Measurements from ENCODE around the gene HCN1.
"Not testable (repeated sequence)": the region's sequence is repeated elsewhere in the genome, so short reads cannot be mapped to it uniquely, and the experiment has no call there.

HCN1 gene

DNA sequence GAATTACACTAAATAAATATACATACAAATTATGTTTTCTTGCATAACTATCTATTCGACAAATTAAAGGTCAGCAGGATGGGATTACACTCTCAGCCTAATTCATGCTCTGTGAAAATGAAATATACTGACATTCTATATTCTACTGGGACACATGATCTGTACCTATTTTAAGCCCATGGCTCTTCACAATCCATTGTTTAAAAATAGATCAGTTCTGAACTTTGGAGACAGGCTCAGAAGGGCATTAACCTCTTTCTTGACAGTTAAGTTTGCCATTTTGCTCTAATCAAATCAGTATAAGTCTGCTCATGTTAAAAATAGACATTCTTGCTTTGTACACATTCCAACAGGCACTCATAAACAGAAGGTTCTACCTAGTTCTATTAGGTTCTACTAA is 361.2 kb downstream of the HCN1 start:
- no peaks in the 10 kb centered on the region for H3K4me1 ChIP-seq (ENCODE audit: control insufficient read depth, insufficient read depth, low read length)
- H3K9me3 ChIP-seq (ENCODE audit: control insufficient read depth, insufficient read depth, low read length) = no peaks in the 10 kb centered on the region
- DNase-seq (ENCODE audit: low read depth, low spot score) = no peak
- H3K27ac ChIP-seq (ENCODE audit: low read length) = no peak overlapping the region
- H3K4me3 ChIP-seq (ENCODE audit: low read length) = no peak overlapping the region
- H3K36me3 ChIP-seq (ENCODE audit: control insufficient read depth, insufficient read depth, low read length) = no peaks in the 10 kb centered on the region
- H3K27me3 ChIP-seq (ENCODE audit: control insufficient read depth, insufficient read depth, low read length) = no peaks in the 10 kb centered on the region
- no CpG with 5 or more reads among the region's 1 CpG for WGBS (ENCODE audit: insufficient coverage, insufficient read length)

DNA sequence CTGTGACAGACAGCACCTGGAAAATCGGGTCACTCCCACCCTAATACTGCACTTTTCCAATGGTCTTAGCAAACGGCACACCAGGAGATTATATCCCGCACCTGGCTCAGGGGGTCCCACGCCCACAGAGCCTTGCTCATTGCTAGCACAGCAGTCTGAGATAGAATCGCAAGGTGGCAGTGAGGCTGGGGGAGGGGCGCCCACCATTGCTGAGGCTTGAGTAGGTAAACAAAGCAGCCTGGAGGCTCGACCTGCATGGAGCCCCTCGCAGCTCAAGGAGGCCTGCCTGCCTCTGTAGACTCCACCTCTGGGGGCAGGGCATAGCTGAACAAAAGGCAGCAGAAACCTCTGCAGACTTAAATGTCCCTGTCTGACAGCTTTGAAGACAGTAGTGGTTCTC is 383.6 kb downstream of the HCN1 start:
- no CpG with 5 or more reads among the region's 8 CpGs for WGBS (ENCODE audit: insufficient coverage, insufficient read length)
- H3K27me3 ChIP-seq (ENCODE audit: control insufficient read depth, insufficient read depth, low read length); H3K36me3 ChIP-seq (ENCODE audit: control insufficient read depth, insufficient read depth, low read length); H3K27ac ChIP-seq (ENCODE audit: low read length); H3K4me1 ChIP-seq (ENCODE audit: control insufficient read depth, insufficient read depth, low read length); DNase-seq (ENCODE audit: low read depth, low spot score); H3K9me3 ChIP-seq (ENCODE audit: control insufficient read depth, insufficient read depth, low read length); H3K4me3 ChIP-seq (ENCODE audit: low read length): not testable (repeated sequence)

DNA sequence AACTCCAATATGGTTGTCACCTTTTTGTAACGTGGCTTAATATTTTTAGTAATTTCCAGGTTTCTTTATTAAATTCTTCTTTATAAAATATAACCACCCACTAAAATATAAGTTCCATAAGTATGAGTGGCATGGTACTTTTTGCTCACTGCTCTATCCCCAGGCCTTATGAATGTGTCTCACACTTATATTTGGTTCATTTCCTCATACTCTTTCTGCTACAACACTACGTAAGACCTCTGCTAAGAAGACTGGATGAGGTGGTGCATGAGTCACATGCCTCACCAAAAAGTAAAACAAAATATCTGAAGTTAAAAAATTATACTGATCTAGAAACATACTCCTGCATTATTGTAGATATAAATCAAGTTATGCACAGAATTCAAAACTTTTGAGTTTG is 400.9 kb downstream of the HCN1 start:
- Histone ChIP-seq H3K4me3 (ENCODE audit: low read length) (no peak overlapping the region), H3K27ac (ENCODE audit: low read length) (no peak overlapping the region), H3K9me3 (ENCODE audit: control insufficient read depth, insufficient read depth, low read length) (no peaks in the 10 kb centered on the region), H3K27me3 (ENCODE audit: control insufficient read depth, insufficient read depth, low read length) (no peaks in the 10 kb centered on the region), H3K36me3 (ENCODE audit: control insufficient read depth, insufficient read depth, low read length) (no peaks in the 10 kb centered on the region), H3K4me1 (ENCODE audit: control insufficient read depth, insufficient read depth, low read length) (no peaks in the 10 kb centered on the region)
- no peak for DNase-seq (ENCODE audit: low read depth, low spot score)
- WGBS (ENCODE audit: insufficient coverage, insufficient read length) = no CpG with 5 or more reads among the region's 2 CpGs

DNA sequence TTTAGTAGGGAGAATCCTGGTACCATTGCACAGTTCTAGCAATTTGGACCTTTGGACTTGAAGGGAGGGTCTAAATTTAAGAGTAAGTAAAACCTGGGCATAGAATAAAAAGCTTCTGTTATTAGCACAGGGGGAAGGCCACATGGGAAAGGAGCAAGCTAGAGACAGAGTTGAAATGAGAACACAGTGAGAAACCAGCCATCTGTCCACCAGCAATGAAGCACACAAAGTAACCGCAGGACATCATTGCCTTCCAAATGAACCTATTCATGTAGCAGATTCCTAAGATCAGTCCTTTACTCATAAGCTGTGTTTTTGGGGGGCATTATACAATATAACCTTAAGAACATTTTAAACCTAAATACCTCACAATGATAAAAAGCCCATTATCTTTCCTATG is 407.4 kb downstream of the HCN1 start:
- peaks cover 2% of the 10 kb centered on the region; the same call in 1 of the 2 replicates for H3K4me1 ChIP-seq (ENCODE audit: control insufficient read depth, insufficient read depth, low read length)
- H3K27ac ChIP-seq (ENCODE audit: low read length) = no peak overlapping the region
- no peak overlapping the region for H3K4me3 ChIP-seq (ENCODE audit: low read length)
- H3K9me3 ChIP-seq (ENCODE audit: control insufficient read depth, insufficient read depth, low read length) = no peaks in the 10 kb centered on the region
- DNase-seq (ENCODE audit: low read depth, low spot score) = peak; percentile 35
- no peaks in the 10 kb centered on the region for H3K27me3 ChIP-seq (ENCODE audit: control insufficient read depth, insufficient read depth, low read length)
- no peaks in the 10 kb centered on the region; the same call in 1 of the 2 replicates for H3K36me3 ChIP-seq (ENCODE audit: control insufficient read depth, insufficient read depth, low read length)
- no CpG with 5 or more reads among the region's 1 CpG for WGBS (ENCODE audit: insufficient coverage, insufficient read length)

DNA sequence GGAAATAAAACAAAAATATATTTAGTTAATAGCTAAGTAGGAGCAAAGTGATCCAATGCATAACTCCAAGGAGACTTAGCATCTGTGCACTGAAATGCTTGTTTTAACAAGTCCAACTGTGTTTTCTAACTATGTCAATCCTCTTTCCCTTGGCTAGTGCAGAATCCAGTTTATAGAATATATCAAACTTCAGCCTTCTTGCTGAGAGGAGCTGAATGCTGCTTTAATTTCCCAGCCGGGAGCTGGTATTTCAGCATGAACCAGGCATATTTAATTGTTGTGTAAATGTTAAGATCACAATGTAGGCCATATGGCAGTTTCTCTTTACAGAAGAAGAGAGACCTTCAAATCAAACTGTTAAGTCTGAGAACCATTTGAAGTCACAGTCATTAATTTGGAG is 411.7 kb downstream of the HCN1 start:
- H3K9me3 ChIP-seq (ENCODE audit: control insufficient read depth, insufficient read depth, low read length) = no peaks in the 10 kb centered on the region
- H3K4me1 ChIP-seq (ENCODE audit: control insufficient read depth, insufficient read depth, low read length) = peaks cover 2% of the 10 kb centered on the region; the same call in 1 of the 2 replicates
- H3K27me3 ChIP-seq (ENCODE audit: control insufficient read depth, insufficient read depth, low read length) = no peaks in the 10 kb centered on the region
- no peak overlapping the region for H3K27ac ChIP-seq (ENCODE audit: low read length)
- DNase-seq (ENCODE audit: low read depth, low spot score) = no peak
- no peak overlapping the region for H3K4me3 ChIP-seq (ENCODE audit: low read length)
- WGBS (ENCODE audit: insufficient coverage, insufficient read length) = no CpG with 5 or more reads among the region's 1 CpG
- no peaks in the 10 kb centered on the region; the same call in 1 of the 2 replicates for H3K36me3 ChIP-seq (ENCODE audit: control insufficient read depth, insufficient read depth, low read length)

DNA sequence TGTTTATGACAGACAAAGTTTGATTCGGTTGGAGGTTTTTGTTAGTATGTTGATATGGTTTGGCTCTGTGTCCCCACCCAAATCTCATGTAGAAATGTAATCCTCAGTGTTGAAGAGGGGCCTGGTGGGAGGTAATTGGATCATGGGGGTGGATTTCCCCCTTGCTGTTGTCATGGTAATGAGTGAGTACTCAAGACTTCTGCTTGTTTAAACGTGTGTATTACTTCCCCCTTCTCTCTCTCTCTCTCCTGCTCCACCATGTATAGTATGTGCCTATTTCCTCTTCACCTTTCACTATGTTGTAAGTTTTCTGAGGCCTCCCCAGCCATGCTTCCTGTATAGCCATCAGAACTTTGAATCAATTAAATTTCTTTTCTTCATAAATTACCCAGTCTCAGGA is 415.1 kb downstream of the HCN1 start:
- Histone ChIP-seq H3K27ac (ENCODE audit: low read length) (no peak overlapping the region), H3K4me3 (ENCODE audit: low read length) (no peak overlapping the region), H3K27me3 (ENCODE audit: control insufficient read depth, insufficient read depth, low read length) (no peaks in the 10 kb centered on the region), H3K36me3 (ENCODE audit: control insufficient read depth, insufficient read depth, low read length) (no peaks in the 10 kb centered on the region; the same call in 1 of the 2 replicates), H3K4me1 (ENCODE audit: control insufficient read depth, insufficient read depth, low read length) (no peaks in the 10 kb centered on the region), H3K9me3 (ENCODE audit: control insufficient read depth, insufficient read depth, low read length) (no peaks in the 10 kb centered on the region)
- WGBS (ENCODE audit: insufficient coverage, insufficient read length) = 100% methylated on average over 1 of the region's 2 CpGs
- no peak for DNase-seq (ENCODE audit: low read depth, low spot score)

DNA sequence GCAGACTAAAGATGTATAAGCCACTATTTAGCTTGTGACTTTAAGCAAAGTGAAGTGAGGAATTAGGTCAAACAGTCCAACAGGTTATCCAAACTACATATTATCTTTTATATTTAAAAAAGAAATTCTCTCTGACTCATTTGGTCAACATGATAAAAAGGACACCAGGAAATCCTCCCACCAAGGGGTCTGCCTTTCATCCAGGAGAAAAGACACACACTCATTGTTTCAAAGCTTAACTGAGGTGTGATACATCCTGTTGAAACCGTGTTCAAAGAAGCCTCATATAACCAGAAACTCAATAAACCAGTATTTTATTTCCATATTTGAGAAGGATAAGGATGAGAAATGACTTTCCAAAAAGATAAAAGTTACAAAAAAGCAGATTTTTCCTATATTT is 417.1 kb downstream of the HCN1 start:
- Histone ChIP-seq H3K9me3 (ENCODE audit: control insufficient read depth, insufficient read depth, low read length) (no peaks in the 10 kb centered on the region), H3K4me1 (ENCODE audit: control insufficient read depth, insufficient read depth, low read length) (no peaks in the 10 kb centered on the region), H3K4me3 (ENCODE audit: low read length) (no peak overlapping the region), H3K36me3 (ENCODE audit: control insufficient read depth, insufficient read depth, low read length) (no peaks in the 10 kb centered on the region), H3K27me3 (ENCODE audit: control insufficient read depth, insufficient read depth, low read length) (no peaks in the 10 kb centered on the region), H3K27ac (ENCODE audit: low read length) (no peak overlapping the region)
- peak; percentile 45 for DNase-seq (ENCODE audit: low read depth, low spot score)
- no CpG with 5 or more reads among the region's 1 CpG for WGBS (ENCODE audit: insufficient coverage, insufficient read length)

DNA sequence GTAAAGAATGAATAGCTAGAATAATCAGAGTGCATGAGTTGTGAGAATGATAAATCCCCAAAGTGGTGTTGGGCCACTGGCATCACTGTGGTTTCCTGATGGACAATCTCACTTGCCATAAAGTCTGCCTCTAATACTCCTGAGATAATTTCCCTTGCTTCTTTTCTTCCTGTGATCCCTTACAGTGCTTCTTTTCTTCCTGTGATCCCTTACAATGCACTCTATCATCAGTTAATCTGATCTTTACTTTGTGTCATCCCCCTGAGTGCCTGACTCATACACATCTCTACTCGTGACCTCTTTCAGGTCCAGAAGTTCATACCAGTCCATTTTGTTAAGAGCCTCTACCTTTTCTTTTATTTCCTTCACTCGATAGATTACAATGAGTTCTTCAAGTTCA is 418.3 kb downstream of the HCN1 start:
- no peak overlapping the region for H3K27ac ChIP-seq (ENCODE audit: low read length)
- no peaks in the 10 kb centered on the region for H3K9me3 ChIP-seq (ENCODE audit: control insufficient read depth, insufficient read depth, low read length)
- H3K4me1 ChIP-seq (ENCODE audit: control insufficient read depth, insufficient read depth, low read length) = no peaks in the 10 kb centered on the region
- DNase-seq (ENCODE audit: low read depth, low spot score) = no peak
- no peak overlapping the region for H3K4me3 ChIP-seq (ENCODE audit: low read length)
- no peaks in the 10 kb centered on the region for H3K27me3 ChIP-seq (ENCODE audit: control insufficient read depth, insufficient read depth, low read length)
- no CpG with 5 or more reads among the region's 2 CpGs for WGBS (ENCODE audit: insufficient coverage, insufficient read length)
- H3K36me3 ChIP-seq (ENCODE audit: control insufficient read depth, insufficient read depth, low read length) = no peaks in the 10 kb centered on the region

DNA sequence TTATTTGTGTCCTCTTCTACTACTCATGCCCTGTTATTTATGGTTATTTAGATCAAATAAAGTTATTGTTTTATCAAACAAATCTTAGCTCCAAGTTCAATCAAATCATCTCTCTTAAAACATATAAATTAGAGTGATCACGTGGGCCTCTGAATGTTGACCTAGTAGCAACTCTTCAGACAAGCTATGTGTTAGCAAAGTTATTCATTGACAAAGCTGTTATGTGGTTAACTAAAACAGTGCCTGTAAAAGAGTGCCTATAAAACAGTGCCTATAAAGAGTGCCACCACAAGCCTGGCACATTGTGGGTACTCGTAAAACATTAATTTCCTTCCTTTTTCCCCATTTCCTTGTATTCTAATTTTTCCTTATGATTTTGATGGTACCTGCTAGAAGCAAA is 421.9 kb downstream of the HCN1 start:
- Histone ChIP-seq H3K4me3 (ENCODE audit: low read length) (no peak overlapping the region), H3K27ac (ENCODE audit: low read length) (no peak overlapping the region), H3K9me3 (ENCODE audit: control insufficient read depth, insufficient read depth, low read length) (no peaks in the 10 kb centered on the region), H3K27me3 (ENCODE audit: control insufficient read depth, insufficient read depth, low read length) (no peaks in the 10 kb centered on the region), H3K36me3 (ENCODE audit: control insufficient read depth, insufficient read depth, low read length) (no peaks in the 10 kb centered on the region), H3K4me1 (ENCODE audit: control insufficient read depth, insufficient read depth, low read length) (no peaks in the 10 kb centered on the region)
- WGBS (ENCODE audit: insufficient coverage, insufficient read length) = no CpG with 5 or more reads among the region's 2 CpGs
- no peak for DNase-seq (ENCODE audit: low read depth, low spot score)

DNA sequence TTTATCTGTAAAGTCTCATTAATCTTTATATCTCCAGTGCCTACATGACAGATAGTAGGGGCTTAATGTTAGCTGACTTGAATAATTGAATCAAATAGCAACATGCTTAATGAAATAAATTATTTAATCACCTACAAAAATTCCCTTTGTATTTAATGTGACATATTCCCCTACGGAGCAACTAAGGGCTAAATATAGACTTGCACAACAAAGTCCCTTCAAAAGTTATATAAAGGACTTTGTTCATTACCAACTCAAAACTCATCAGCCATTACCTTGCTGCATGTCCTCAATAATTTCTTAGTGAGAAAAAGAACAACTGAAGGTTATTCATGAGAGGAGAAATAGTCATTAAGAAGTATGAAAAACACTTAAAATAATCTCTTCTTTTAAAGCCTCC is 424.6 kb downstream of the HCN1 start:
- DNase-seq (ENCODE audit: low read depth, low spot score) = no peak
- H3K9me3 ChIP-seq (ENCODE audit: control insufficient read depth, insufficient read depth, low read length) = no peaks in the 10 kb centered on the region
- no peaks in the 10 kb centered on the region for H3K36me3 ChIP-seq (ENCODE audit: control insufficient read depth, insufficient read depth, low read length)
- H3K27ac ChIP-seq (ENCODE audit: low read length) = no peak overlapping the region
- no peak overlapping the region for H3K4me3 ChIP-seq (ENCODE audit: low read length)
- H3K27me3 ChIP-seq (ENCODE audit: control insufficient read depth, insufficient read depth, low read length) = no peaks in the 10 kb centered on the region
- WGBS (ENCODE audit: insufficient coverage, insufficient read length) = no CpG with 5 or more reads among the region's 1 CpG
- no peaks in the 10 kb centered on the region for H3K4me1 ChIP-seq (ENCODE audit: control insufficient read depth, insufficient read depth, low read length)

DNA sequence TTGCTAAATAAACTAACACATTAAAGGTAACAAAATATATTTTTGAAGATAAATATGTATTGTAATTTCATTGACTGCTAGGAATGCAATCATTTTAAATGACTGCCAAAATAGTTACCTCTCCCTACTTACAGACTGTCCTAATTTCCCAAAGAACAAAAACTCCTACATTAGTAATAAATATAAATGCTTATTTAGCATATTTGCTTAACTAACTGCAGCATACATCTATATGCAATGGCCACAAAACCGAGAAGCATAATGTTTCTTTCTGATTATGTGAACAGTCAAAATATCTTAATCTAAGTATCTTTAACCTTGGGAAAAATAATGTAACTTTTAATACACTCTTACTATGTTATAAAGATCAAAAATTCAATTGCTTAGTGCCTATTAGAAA is 431.7 kb downstream of the HCN1 start:
- DNase-seq (ENCODE audit: low read depth, low spot score) = no peak
- Histone ChIP-seq H3K4me3 (ENCODE audit: low read length) (no peak overlapping the region), H3K36me3 (ENCODE audit: control insufficient read depth, insufficient read depth, low read length) (no peaks in the 10 kb centered on the region), H3K27me3 (ENCODE audit: control insufficient read depth, insufficient read depth, low read length) (no peaks in the 10 kb centered on the region), H3K27ac (ENCODE audit: low read length) (no peak overlapping the region), H3K9me3 (ENCODE audit: control insufficient read depth, insufficient read depth, low read length) (no peaks in the 10 kb centered on the region), H3K4me1 (ENCODE audit: control insufficient read depth, insufficient read depth, low read length) (no peaks in the 10 kb centered on the region)
- no CpG with 5 or more reads among the region's 1 CpG for WGBS (ENCODE audit: insufficient coverage, insufficient read length)
